ENCODE data around the gene VPS4A. TPM values are rescaled to one million over a fixed set of nuclear protein-coding genes. Genes with fewer than 3 reads are reported as not detected.

The VPS4A gene
- total and polyA plus RNA-seq, 10 of the 15 experiments (the other 5 are each of a cell fraction or from before 2014, with no cell fraction given): 5.2 to 36.3 (median 21.4) TPM

DNA sequence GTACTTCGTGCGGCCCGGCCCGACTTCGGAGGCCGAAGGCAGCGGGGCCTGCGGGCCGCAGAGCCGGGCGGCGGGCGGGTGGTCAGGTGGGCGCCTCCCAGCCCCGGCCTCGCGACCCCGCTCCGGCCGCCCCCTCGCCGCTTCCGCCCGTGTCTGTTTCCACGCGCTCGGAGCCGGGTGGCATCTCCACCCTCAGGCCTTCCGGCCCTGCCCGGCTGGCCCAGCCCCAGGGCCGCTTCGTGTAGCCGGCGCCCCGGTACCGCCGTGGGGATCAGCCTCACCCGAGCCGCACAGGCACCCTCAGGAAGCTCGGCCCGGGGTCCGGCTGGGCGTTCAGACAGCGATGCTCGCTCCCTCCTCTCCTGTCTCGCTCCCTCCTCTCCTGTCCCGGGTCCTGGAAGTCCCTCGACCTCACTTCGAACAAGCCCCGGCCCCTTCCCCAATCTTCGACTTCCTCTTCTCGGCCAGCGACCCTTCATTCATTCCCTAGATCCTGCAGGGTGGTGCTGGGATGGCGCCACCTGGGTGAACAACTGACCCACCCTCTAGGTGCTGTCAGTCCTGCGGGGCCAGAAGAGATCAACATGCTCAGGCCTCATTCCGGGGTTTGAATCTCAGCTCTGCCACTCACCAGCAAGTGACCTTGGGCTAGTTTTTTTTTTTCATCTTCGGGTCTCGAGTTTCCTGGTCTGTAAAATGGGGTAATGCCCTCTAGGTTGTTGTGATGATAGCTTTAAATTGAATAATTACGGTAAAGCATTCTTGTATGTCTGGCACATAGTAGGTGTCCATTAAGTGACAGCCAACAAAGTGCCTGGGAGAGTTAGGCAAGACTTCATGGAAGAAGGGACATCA is 610 bp downstream of the VPS4A start (continued):
- TF ChIP-seq SPI1 (IDR thresholded peaks at IDR 0.05; ENCODE audit: borderline replicate concordance, insufficient read depth, low read depth, low read length) (0 out of 2 replicates have a peak, but pooled peaks have one; percentile 6), WRNIP1 (IDR thresholded peaks at IDR 0.05; ENCODE audit: borderline replicate concordance, low read depth, low read length) (no peak), HCFC1 (IDR thresholded peaks at IDR 0.05; ENCODE audit: low read length) (no peak), EZH2 (IDR thresholded peaks at IDR 0.05; ENCODE audit: borderline replicate concordance, control insufficient read depth, low read depth, low read length) (no peak), PML (IDR thresholded peaks at IDR 0.05; ENCODE audit: low read length) (no peak), NRF1 (conservative IDR thresholded peaks at IDR 0.05; ENCODE audit: low read depth, low read length) (no peak), KLF5 (IDR thresholded peaks at IDR 0.05; ENCODE audit: partially characterized antibody) (peak; percentile 40), SMAD1 (IDR thresholded peaks at IDR 0.05; ENCODE audit: low read depth, partially characterized antibody) (no peak), RB1 (IDR thresholded peaks at IDR 0.05; ENCODE audit: borderline replicate concordance) (0 out of 2 replicates have a peak, but pooled peaks have one; percentile 82), CBX3 (IDR thresholded peaks at IDR 0.05; ENCODE audit: borderline replicate concordance, low read depth) (no peak), RELA (IDR thresholded peaks at IDR 0.05; ENCODE audit: borderline replicate concordance, partially characterized antibody) (no peak), JUNB (IDR thresholded peaks at IDR 0.05) (no peak), CHD2 (IDR thresholded peaks at IDR 0.05; ENCODE audit: borderline replicate concordance, low read depth, low read length) (no peak), NR2C2 (IDR thresholded peaks at IDR 0.05; ENCODE audit: borderline replicate concordance, control insufficient read depth, insufficient read length, low read depth) (no peak), BCL11A (IDR thresholded peaks at IDR 0.05; ENCODE audit: low read depth, low read length) (no peak), LARP7 (IDR thresholded peaks at IDR 0.05) (peak; percentile 82), CREB1 (IDR thresholded peaks at IDR 0.05; ENCODE audit: low read depth) (no peak), GATAD2B (conservative IDR thresholded peaks at IDR 0.05; ENCODE audit: low read depth) (0 out of 2 replicates have a peak, but pooled peaks have one; percentile 79), DPF2 (IDR thresholded peaks at IDR 0.05) (peak; percentile 51; the same call in 1 of the 2 replicates), RCOR1 (conservative IDR thresholded peaks at IDR 0.05; ENCODE audit: low read depth, low read length) (no peak), IRF4 (IDR thresholded peaks at IDR 0.05; ENCODE audit: low read depth, low read length) (no peak), POLR2AphosphoS5 (IDR thresholded peaks at IDR 0.05; ENCODE audit: low read length) (no peak)
- TF ChIP-seq, protein P1, sequence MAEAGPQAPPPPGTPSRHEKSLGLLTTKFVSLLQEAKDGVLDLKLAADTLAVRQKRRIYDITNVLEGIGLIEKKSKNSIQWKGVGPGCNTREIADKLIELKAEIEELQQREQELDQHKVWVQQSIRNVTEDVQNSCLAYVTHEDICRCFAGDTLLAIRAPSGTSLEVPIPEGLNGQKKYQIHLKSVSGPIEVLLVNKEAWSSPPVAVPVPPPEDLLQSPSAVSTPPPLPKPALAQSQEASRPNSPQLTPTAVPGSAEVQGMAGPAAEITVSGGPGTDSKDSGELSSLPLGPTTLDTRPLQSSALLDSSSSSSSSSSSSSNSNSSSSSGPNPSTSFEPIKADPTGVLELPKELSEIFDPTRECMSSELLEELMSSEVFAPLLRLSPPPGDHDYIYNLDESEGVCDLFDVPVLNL (IDR thresholded peaks at IDR 0.05; ENCODE audit: low read depth, low read length): no peak
- TF ChIP-seq, protein P2, sequence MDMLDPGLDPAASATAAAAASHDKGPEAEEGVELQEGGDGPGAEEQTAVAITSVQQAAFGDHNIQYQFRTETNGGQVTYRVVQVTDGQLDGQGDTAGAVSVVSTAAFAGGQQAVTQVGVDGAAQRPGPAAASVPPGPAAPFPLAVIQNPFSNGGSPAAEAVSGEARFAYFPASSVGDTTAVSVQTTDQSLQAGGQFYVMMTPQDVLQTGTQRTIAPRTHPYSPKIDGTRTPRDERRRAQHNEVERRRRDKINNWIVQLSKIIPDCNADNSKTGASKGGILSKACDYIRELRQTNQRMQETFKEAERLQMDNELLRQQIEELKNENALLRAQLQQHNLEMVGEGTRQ (IDR thresholded peaks at IDR 0.05; ENCODE audit: borderline replicate concordance, low read depth, low read length): no peak
- TF ChIP-seq, protein P3, sequence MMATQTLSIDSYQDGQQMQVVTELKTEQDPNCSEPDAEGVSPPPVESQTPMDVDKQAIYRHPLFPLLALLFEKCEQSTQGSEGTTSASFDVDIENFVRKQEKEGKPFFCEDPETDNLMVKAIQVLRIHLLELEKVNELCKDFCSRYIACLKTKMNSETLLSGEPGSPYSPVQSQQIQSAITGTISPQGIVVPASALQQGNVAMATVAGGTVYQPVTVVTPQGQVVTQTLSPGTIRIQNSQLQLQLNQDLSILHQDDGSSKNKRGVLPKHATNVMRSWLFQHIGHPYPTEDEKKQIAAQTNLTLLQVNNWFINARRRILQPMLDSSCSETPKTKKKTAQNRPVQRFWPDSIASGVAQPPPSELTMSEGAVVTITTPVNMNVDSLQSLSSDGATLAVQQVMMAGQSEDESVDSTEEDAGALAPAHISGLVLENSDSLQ (IDR thresholded peaks at IDR 0.05): peak; percentile 46
- TF ChIP-seq, protein P4, sequence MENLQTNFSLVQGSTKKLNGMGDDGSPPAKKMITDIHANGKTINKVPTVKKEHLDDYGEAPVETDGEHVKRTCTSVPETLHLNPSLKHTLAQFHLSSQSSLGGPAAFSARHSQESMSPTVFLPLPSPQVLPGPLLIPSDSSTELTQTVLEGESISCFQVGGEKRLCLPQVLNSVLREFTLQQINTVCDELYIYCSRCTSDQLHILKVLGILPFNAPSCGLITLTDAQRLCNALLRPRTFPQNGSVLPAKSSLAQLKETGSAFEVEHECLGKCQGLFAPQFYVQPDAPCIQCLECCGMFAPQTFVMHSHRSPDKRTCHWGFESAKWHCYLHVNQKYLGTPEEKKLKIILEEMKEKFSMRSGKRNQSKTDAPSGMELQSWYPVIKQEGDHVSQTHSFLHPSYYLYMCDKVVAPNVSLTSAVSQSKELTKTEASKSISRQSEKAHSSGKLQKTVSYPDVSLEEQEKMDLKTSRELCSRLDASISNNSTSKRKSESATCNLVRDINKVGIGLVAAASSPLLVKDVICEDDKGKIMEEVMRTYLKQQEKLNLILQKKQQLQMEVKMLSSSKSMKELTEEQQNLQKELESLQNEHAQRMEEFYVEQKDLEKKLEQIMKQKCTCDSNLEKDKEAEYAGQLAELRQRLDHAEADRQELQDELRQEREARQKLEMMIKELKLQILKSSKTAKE (IDR thresholded peaks at IDR 0.05; ENCODE audit: low read depth, poor library complexity, severe bottlenecking): no peak

Measured in GM12878 (cell line).